K562 (cell line): Measurements from ENCODE around the gene KCNJ5. TPM values are rescaled to one million over a fixed set of nuclear protein-coding genes. Genes with fewer than 3 reads are reported as not detected.

ENCODE experiments used
- FOXK2 ChIP-seq, 2 experiments: fragments of 450-650 bp; IDR thresholded peaks in 1 of 2; conservative IDR thresholded peaks in 1 of 2; 2 replicates each; pipeline ENCODE4 v1.6.1; 2016; ENCODE audit warnings: low read depth in 2 of 2, mild to moderate bottlenecking in 1 of 2
- HOXB6 ChIP-seq: fragments of 250-450 bp; sonication (Bioruptor Pico); IDR thresholded peaks from 2 replicates; pipeline ENCODE4 v1.5.1; 2022; ENCODE audit warnings: mild to moderate bottlenecking, borderline replicate concordance
- ZNF561 ChIP-seq: fragments of 450-650 bp; formaldehyde crosslinking; conservative IDR thresholded peaks from 2 replicates; pipeline ENCODE4 v1.4.0; 2020; ENCODE audit warnings: mild to moderate bottlenecking, moderate library complexity
- polyA plus RNA-seq, 8 experiments: library from polyadenylated mRNA; depleted of rRNA in 4 of 8; stranded (reverse) in 5 of 8; unstranded in 3 of 8; fragments of >200 nt; fragmentation: Nextera tagmentation in 2 of 8; fragmentation: Illumina TruSeq in 1 of 8; extraction: Ambion mirVana in 2 of 8; extraction: Trizol in 1 of 8; gene quantifications; 2 replicates each; pipeline versions ENCODE4 v1.2.1 to v1.2.3, GENCODE V29; 2011 to 2014; ENCODE audit warnings: inconsistent platforms in 1 of 8, missing spikeins in 1 of 8
- total RNA-seq, 7 experiments: library from RNA; depleted of rRNA in 6 of 7; stranded (reverse); fragments of >200 nt in 6 of 7; fragmentation: Illumina TruSeq in 2 of 7; extraction: Trizol in 2 of 7; gene quantifications; 2 replicates each; pipeline versions ENCODE4 v1.2.1 to v1.2.3, GENCODE V29; 2011 to 2021; ENCODE audit warnings: low replicate concordance in 1 of 7
- TF ChIP-seq, protein P1 (sequence below): fragments of 450-650 bp; IDR thresholded peaks from 2 replicates; pipeline ENCODE4 v1.6.1; 2016; ENCODE audit warnings: mild to moderate bottlenecking, moderate library complexity

Gene KCNJ5
- total and polyA plus RNA-seq, 9 of the 15 experiments (the other 6 are each of a cell fraction or from before 2014, with no cell fraction given), result 0.04 TPM; not detected in 8

DNA sequence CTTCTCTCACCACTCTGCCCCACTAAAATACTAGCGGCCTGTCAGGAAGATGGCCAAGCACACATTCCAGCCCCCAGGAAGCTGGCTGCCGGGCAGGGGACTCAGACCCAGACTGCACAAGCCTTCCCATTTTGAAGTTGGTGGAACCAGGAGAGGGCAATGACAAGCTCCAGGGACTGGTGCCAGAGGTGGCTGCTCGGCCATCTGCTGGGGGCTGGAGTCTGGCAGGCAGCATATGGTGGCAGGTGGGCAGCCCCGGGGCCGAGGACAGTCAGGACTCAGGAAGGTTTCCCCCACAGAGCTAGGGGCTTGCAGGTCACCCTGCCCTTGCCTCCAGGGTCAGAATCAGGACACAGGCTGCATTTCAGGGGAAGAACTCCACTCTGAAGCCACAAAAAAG lies 22.6 kb downstream of the KCNJ5 start (continued):
- TF ChIP-seq, protein P1, sequence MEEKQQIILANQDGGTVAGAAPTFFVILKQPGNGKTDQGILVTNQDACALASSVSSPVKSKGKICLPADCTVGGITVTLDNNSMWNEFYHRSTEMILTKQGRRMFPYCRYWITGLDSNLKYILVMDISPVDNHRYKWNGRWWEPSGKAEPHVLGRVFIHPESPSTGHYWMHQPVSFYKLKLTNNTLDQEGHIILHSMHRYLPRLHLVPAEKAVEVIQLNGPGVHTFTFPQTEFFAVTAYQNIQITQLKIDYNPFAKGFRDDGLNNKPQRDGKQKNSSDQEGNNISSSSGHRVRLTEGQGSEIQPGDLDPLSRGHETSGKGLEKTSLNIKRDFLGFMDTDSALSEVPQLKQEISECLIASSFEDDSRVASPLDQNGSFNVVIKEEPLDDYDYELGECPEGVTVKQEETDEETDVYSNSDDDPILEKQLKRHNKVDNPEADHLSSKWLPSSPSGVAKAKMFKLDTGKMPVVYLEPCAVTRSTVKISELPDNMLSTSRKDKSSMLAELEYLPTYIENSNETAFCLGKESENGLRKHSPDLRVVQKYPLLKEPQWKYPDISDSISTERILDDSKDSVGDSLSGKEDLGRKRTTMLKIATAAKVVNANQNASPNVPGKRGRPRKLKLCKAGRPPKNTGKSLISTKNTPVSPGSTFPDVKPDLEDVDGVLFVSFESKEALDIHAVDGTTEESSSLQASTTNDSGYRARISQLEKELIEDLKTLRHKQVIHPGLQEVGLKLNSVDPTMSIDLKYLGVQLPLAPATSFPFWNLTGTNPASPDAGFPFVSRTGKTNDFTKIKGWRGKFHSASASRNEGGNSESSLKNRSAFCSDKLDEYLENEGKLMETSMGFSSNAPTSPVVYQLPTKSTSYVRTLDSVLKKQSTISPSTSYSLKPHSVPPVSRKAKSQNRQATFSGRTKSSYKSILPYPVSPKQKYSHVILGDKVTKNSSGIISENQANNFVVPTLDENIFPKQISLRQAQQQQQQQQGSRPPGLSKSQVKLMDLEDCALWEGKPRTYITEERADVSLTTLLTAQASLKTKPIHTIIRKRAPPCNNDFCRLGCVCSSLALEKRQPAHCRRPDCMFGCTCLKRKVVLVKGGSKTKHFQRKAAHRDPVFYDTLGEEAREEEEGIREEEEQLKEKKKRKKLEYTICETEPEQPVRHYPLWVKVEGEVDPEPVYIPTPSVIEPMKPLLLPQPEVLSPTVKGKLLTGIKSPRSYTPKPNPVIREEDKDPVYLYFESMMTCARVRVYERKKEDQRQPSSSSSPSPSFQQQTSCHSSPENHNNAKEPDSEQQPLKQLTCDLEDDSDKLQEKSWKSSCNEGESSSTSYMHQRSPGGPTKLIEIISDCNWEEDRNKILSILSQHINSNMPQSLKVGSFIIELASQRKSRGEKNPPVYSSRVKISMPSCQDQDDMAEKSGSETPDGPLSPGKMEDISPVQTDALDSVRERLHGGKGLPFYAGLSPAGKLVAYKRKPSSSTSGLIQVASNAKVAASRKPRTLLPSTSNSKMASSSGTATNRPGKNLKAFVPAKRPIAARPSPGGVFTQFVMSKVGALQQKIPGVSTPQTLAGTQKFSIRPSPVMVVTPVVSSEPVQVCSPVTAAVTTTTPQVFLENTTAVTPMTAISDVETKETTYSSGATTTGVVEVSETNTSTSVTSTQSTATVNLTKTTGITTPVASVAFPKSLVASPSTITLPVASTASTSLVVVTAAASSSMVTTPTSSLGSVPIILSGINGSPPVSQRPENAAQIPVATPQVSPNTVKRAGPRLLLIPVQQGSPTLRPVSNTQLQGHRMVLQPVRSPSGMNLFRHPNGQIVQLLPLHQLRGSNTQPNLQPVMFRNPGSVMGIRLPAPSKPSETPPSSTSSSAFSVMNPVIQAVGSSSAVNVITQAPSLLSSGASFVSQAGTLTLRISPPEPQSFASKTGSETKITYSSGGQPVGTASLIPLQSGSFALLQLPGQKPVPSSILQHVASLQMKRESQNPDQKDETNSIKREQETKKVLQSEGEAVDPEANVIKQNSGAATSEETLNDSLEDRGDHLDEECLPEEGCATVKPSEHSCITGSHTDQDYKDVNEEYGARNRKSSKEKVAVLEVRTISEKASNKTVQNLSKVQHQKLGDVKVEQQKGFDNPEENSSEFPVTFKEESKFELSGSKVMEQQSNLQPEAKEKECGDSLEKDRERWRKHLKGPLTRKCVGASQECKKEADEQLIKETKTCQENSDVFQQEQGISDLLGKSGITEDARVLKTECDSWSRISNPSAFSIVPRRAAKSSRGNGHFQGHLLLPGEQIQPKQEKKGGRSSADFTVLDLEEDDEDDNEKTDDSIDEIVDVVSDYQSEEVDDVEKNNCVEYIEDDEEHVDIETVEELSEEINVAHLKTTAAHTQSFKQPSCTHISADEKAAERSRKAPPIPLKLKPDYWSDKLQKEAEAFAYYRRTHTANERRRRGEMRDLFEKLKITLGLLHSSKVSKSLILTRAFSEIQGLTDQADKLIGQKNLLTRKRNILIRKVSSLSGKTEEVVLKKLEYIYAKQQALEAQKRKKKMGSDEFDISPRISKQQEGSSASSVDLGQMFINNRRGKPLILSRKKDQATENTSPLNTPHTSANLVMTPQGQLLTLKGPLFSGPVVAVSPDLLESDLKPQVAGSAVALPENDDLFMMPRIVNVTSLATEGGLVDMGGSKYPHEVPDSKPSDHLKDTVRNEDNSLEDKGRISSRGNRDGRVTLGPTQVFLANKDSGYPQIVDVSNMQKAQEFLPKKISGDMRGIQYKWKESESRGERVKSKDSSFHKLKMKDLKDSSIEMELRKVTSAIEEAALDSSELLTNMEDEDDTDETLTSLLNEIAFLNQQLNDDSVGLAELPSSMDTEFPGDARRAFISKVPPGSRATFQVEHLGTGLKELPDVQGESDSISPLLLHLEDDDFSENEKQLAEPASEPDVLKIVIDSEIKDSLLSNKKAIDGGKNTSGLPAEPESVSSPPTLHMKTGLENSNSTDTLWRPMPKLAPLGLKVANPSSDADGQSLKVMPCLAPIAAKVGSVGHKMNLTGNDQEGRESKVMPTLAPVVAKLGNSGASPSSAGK, result no peak
- TF ChIP-seq ZNF561 (CRISPR knock-in tag) (no peak), FOXK2 (conservative IDR thresholded peaks at IDR 0.05 in 1 of 2, IDR thresholded peaks at IDR 0.05 in 1 of 2; ENCODE audit: low read depth in 2 of 2) (no peak), HOXB6 (CRISPR knock-in tag) (no peak)
- TF ChIP-seq, all 486 proteins: peak for 0
